ENCODE measurements around the gene ZNF143.

Gene ZNF143

GRCh38 chr11:9479899-9480298, 19.1 kb downstream of the ZNF143 start:
- TF ChIP-seq GATA2 (IDR thresholded peaks at IDR 0.05; ENCODE audit: low read depth, low read length), result no peak
- no peak for TF ChIP-seq GATA3 (IDR thresholded peaks at IDR 0.05; ENCODE audit: low read depth, low read length)

- TF ChIP-seq GATA3 (IDR thresholded peaks at IDR 0.05; ENCODE audit: low read depth, low read length), result no peak
- TF ChIP-seq GATA2 (IDR thresholded peaks at IDR 0.05; ENCODE audit: low read depth, low read length), result no peak
Observed at GRCh38 chr11:9489080-9489765, 28.4 kb downstream of the ZNF143 start.

GRCh38 chr11:9490376-9490775, 29.6 kb downstream of the ZNF143 start:
- no peak for TF ChIP-seq GATA2 (IDR thresholded peaks at IDR 0.05; ENCODE audit: low read depth, low read length)
- no peak for TF ChIP-seq GATA3 (IDR thresholded peaks at IDR 0.05; ENCODE audit: low read depth, low read length)

GRCh38 chr11:9493492-9493891, 32.7 kb downstream of the ZNF143 start:
- TF ChIP-seq GATA2 (IDR thresholded peaks at IDR 0.05; ENCODE audit: low read depth, low read length) (no peak), GATA3 (IDR thresholded peaks at IDR 0.05; ENCODE audit: low read depth, low read length) (no peak)

- TF ChIP-seq GATA2 (IDR thresholded peaks at IDR 0.05; ENCODE audit: low read depth, low read length), result no peak
- no peak for TF ChIP-seq GATA3 (IDR thresholded peaks at IDR 0.05; ENCODE audit: low read depth, low read length)
Observed at GRCh38 chr11:9494316-9494715, 33.5 kb downstream of the ZNF143 start.

- TF ChIP-seq GATA3 (IDR thresholded peaks at IDR 0.05; ENCODE audit: low read depth, low read length) (no peak), GATA2 (IDR thresholded peaks at IDR 0.05; ENCODE audit: low read depth, low read length) (no peak)
Observed at GRCh38 chr11:9495803-9496514, 35.1 kb downstream of the ZNF143 start.

GRCh38 chr11:9498457-9499078, 37.8 kb downstream of the ZNF143 start:
- no peak for TF ChIP-seq GATA3 (IDR thresholded peaks at IDR 0.05; ENCODE audit: low read depth, low read length)
- TF ChIP-seq GATA2 (IDR thresholded peaks at IDR 0.05; ENCODE audit: low read depth, low read length), result no peak

GRCh38 chr11:9506489-9507276, 45.9 kb downstream of the ZNF143 start:
- TF ChIP-seq GATA3 (IDR thresholded peaks at IDR 0.05; ENCODE audit: low read depth, low read length), result no peak
- TF ChIP-seq GATA2 (IDR thresholded peaks at IDR 0.05; ENCODE audit: low read depth, low read length), result no peak

- TF ChIP-seq GATA2 (IDR thresholded peaks at IDR 0.05; ENCODE audit: low read depth, low read length) (no peak), GATA3 (IDR thresholded peaks at IDR 0.05; ENCODE audit: low read depth, low read length) (no peak)
Observed at GRCh38 chr11:9507277-9507580, 46.4 kb downstream of the ZNF143 start.

- TF ChIP-seq GATA3 (IDR thresholded peaks at IDR 0.05; ENCODE audit: low read depth, low read length) (no peak), GATA2 (IDR thresholded peaks at IDR 0.05; ENCODE audit: low read depth, low read length) (no peak)
Observed at GRCh38 chr11:9509041-9509440, 48.2 kb downstream of the ZNF143 start.

- TF ChIP-seq GATA2 (IDR thresholded peaks at IDR 0.05; ENCODE audit: low read depth, low read length), result no peak
- TF ChIP-seq GATA3 (IDR thresholded peaks at IDR 0.05; ENCODE audit: low read depth, low read length), result no peak
Observed at GRCh38 chr11:9512370-9513019, 51.7 kb downstream of the ZNF143 start.

- TF ChIP-seq GATA2 (IDR thresholded peaks at IDR 0.05; ENCODE audit: low read depth, low read length), result no peak
- TF ChIP-seq GATA3 (IDR thresholded peaks at IDR 0.05; ENCODE audit: low read depth, low read length), result no peak
Observed at GRCh38 chr11:9516113-9516512, 55.3 kb downstream of the ZNF143 start.

GRCh38 chr11:9518835-9519410, 58.1 kb downstream of the ZNF143 start:
- TF ChIP-seq GATA3 (IDR thresholded peaks at IDR 0.05; ENCODE audit: low read depth, low read length) (no peak), GATA2 (IDR thresholded peaks at IDR 0.05; ENCODE audit: low read depth, low read length) (no peak)

Data from SH-SY5Y (cell line).